GM18870 (cell line): Measurements from ENCODE around the gene STK24.

Experiments
- ATAC-seq: cut with Tn5 transposase; IDR thresholded peaks from one replicate; pipeline ENCODE4 v1.9.1; 2021; ENCODE audit warnings: moderate library complexity; ENCODE audit not compliant: unreplicated experiment

The STK24 gene

DNA sequence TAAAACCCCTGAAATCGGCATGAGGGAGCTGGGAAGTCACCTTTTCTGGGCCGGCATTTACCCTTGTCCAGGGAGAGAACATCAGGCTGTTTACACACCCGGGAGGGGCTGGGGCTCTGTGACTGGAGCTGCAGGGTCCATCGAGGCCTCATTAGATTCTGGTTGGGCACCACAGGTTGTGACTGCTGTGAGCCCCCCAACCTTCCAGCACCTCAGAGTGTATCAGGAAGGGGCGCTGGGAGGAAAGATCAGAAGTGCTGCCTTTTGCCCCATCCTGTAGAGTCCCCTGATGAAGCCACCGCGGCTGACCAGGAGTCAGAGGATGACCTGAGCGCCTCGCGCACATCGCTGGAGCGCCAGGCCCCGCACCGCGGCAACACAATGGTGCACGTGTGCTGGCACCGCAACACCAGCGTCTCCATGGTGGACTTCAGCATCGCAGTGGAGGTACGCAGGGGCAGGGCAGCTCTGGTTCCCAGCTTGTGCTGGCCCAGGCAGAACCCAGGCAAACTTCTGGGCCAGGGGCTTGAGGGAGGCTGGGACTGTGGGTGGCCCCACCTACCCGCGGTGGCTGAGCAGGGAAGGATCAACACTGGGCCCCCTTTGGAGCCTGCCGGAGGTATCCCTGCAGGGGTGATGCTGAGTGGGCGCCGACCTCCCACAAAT, 136.4 kb downstream of the STK24 start:
- no peak for ATAC-seq

DNA sequence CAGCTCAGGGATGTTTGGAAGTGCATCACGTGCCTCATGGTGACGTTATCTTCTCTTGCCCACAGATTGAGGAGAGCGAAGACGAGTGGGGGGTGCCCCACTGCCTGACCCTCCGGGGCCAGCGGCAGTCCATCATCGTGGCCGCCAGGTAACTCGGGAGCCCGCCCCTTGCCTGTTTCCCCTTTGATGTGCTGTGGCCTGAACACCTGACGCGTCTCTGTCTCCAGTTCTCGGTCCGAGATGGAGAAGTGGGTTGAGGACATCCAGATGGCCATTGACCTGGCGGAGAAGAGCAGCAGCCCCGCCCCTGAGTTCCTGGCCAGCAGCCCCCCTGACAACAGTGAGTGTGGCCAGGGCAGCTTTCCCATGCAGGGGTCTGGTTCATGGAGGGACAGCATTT, 137.0 kb downstream of the STK24 start:
- no peak for ATAC-seq

GRCh38 chr13:98439126-98439828, 137.6 kb downstream of the STK24 start:
- ATAC-seq: no peak

DNA sequence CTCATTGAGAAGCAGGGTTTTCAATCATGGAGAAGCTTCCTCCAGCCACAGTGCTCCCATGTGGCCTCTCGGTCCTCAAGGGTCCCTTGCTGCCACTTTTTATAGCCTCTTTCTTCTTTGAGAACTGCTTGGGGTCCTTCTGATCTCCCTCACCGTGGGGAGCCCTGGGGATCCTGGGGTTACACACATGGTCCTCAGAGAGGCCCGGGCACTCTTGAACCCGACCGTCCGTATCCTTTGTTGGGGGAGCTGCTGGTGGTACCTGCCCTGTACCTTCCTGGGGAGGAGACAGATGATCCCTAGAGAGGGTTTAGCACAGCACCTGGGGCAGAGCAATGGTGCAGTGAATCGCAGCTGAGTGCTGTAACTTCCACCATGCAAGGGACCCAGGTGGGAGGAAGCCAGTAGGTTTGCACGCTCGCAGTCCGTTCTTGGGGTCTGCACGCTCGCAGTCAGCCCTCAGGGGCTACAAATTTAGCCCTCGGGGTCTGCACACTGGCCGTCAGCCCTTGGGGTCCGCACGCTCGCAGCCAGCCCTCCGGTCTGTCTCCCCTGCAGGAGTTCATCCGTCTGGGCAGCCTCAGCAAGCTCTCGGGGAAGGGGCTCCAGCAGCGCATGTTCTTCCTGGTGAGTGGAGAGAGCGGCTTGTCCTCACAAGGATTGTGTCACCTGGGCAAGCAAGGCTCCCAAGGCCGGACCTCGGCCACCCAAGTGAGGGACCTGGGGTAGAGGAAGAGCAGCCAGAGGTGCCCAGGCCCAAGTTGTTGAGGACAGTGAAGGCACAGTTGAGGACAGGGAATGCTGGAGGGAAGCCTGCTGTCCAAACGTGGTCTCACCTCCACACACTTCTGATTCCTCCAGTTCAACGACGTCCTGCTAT, 138.4 kb downstream of the STK24 start:
- ATAC-seq: no peak

- ATAC-seq: no peak
Measured at GRCh38 chr13:98436233-98436910, 140.5 kb downstream of the STK24 start.

DNA sequence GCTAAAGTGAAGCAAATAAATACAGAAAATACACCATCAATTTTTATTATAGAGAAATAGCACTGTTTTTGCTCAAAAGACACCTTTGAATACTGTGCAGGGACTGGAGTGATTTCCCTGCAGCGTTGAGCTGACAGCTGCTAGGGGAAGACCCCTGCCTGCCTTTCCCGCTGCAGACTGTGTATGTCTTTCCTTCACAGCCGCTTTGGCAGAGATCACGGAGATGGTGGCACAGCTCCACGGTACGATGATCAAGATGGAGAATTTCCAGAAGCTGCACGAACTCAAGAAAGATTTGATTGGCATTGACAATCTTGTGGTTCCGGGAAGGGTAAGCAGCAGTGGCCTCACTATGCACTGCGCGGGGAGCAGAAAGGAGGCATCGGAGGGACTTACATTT, 141.5 kb downstream of the STK24 start:
- no peak for ATAC-seq

DNA sequence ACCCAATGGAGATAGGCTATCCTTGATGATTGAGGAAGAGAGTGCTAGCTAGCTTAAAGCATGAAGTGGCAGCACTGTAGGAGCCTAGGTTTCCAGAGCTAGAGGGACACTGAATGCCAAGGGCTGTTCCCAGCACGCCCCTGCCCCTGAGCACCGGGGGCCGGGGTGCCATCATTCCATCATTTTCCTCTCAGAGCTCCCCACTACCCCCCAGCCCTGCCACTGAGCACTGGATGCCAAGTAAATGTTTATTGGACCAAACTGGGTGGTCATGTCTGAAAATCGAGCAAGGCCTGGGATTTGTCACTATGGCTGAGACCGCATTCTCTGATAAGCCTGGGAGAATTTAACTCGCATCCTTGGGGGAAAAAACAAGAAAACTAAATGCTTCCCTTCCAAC, 142.8 kb downstream of the STK24 start:
- ATAC-seq: no peak

DNA sequence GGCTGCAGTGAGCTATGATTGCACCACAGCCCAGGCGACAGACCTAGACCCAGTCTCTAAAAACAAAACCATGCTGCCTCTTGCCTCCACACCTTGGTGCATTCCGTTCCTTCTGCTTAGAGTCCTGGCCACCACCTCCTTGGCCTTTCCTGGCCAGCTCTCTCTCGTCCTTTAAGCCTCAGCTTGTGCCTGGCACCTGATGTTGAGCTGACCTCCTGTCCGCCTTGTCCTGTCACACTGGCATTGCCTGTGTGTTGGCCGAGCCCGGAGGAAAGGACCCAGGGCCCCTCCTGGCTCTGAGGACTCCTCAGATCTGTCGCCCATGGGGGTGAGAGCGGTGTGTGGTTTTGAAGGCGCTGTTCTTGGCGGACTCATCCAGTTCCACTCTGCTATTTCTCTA, 143.3 kb downstream of the STK24 start:
- ATAC-seq: no peak

GRCh38 chr13:98432638-98433037, 144.3 kb downstream of the STK24 start:
- ATAC-seq: no peak

GRCh38 chr13:98429977-98430736, 146.8 kb downstream of the STK24 start:
- ATAC-seq: no peak

DNA sequence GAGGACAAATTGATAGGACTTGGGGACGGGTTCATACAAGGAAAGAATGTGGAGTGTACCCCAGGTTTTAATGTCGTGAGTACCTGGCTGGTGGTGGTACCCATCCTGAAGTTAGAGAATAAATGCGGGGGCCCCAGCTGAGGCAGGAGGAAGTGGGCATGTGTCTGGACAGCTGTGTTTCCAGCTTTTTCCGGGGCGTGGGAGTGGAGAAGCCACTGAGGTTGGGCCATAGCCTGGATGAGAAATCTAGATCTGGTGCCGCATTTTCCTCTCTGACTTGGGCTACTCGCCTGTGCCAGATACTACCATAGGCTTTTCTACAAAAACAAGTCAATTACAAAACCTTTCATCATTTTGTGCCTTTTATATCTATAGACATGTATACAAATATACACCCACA, 147.4 kb downstream of the STK24 start:
- ATAC-seq: no peak

GRCh38 chr13:98429081-98429480, 147.8 kb downstream of the STK24 start:
- ATAC-seq: no peak

DNA sequence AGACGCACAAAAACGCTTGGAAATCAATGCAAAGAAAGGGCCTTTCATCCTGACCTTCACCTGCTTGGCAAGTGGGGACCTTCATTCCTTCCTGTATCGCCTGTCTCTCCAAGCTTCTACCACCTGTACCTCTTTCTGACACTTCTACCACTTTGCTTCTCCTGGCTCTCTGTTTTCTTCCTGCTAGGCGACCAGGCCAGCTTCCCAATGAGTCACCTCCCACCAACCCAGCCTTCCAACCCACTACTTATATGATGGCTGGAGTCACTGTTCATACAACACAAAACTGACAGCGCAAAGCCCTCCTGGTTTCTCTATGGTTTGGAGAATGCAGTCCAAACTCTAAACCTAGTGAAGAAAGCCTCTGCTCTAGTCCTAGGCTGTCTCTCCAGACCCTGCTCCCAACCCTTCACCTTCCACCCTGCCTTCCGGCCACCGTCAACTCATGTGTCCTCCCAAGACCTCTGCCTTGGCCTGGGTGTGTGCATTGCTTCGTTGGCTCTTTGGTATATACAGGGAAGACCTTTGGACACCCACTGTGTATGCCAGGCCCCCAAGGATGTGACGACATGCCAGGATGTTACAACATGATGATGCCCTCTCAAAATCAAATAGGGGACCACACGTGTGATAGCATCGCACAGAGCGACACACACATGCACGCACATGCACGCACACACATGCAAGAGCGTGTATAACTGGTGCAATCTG, 148.5 kb downstream of the STK24 start:
- no peak for ATAC-seq

- ATAC-seq: no peak
Measured at GRCh38 chr13:98427331-98427995, 149.4 kb downstream of the STK24 start.

DNA sequence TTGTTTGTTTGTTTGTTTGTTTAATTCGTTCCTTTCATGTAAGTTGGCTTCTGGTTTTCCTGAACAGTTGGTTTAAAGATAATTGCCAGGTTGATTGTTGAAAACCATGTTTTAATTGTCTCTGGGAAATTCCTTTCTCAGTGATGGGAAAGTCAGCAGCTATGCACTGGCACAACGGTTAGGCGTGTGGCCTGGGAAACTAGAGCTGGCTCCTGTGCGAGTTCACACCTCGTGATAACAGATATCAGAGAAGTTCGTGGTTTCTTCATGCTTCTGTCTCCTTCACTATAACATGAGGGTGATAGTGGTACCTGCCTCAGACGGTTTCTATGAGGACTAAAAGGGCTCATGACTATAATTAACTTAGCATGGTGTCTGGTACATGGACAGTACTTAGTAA, 153.5 kb downstream of the STK24 start:
- ATAC-seq: no peak

DNA sequence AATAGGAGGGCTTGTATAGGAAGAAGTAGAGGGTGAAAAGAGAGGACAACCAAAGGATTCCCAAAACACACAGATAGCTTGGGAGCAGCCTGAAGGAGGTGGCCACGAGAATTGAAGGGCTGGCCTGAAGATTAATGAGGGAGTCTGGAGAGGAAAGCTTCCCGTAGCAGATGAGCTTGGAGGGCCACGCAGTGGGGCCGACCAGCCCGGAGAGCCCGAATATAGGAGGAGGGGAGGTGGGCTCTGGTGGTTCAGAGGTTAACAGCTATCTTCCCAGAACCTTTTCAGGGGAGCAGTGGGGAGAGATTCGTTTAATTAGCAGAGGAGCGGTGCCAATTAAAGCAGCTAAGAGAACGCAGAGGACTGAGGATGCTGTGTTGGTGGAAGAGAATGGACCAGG, 154.9 kb downstream of the STK24 start:
- no peak for ATAC-seq

- ATAC-seq: no peak
Measured at GRCh38 chr13:98420554-98421175, 156.2 kb downstream of the STK24 start.

DNA sequence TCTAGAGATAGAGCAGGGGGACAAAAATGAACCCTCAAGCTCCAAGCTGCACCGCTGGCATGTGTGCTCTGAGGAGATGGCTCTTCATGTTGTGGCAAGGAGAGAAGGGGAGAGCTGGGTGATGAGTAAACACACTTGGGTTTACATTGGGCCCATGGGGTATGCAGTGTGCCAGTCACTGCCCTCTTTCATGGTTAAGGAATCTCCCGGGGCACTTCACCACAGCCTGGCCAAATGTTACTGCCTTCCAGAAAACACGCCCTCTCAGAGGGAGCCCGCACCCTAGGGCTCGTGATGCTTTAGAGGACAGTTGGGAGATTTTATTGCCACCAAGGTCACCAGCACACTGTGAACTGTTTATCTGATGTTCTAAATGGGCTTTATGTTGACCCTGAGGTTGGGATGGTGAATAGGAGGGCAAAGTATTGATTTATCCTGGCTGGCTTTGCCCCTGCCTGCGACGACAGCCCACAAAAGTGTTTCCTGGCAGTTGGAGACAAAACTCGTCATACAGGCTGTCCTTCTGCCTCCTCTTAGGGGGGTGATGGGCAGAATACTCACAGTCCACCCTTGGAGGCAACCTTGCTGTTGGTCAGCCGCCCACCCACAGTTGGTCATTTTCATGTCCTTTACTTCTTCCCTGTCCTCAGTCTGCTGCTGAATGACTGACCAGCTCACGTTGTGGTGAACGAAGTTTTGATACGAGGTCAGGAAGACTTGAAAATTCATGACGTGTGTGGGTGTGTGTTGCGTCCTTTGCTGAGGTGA, 156.9 kb downstream of the STK24 start:
- no peak for ATAC-seq
